AG09309 (cell line): Measurements from ENCODE around the gene SEMA3F.

Experiments
- DNase-seq: peaks from one replicate; pipeline ENCODE4 v3.0.0-alpha.2; 2010; ENCODE audit warnings: low read depth
- H3K4me3 ChIP-seq: 2 replicates; pipeline ENCODE4 v1.5.1; 2011; ENCODE audit warnings: mild to moderate bottlenecking, low read depth, low read length, moderate library complexity; ENCODE audit not compliant: control insufficient read depth
- TF ChIP-seq, protein P1 (sequence below): IDR thresholded peaks from 2 replicates; pipeline ENCODE4 v1.5.1; 2011; ENCODE audit warnings: mild to moderate bottlenecking, low read depth, low read length, inconsistent platforms; ENCODE audit not compliant: insufficient read depth, control insufficient read depth; ENCODE audit errors: missing control alignments

Gene SEMA3F

DNA sequence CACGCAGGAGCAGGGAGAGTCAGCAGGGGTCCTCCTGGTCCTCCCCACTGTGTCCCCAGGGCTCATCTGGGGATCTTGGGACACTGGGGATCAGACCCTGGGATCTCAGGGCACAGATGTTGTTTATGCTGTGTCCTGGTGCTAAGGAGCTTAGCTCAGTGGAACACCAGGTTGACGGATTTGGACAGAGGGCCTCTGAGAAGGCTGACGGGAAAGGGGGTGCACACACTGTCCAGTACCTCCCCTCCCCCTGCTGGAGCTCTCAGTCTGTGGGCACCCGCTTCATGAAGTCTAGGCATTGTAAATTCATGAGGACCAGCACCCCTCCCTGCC is 21.9 kb upstream of the SEMA3F start:
- TF ChIP-seq, protein P1, sequence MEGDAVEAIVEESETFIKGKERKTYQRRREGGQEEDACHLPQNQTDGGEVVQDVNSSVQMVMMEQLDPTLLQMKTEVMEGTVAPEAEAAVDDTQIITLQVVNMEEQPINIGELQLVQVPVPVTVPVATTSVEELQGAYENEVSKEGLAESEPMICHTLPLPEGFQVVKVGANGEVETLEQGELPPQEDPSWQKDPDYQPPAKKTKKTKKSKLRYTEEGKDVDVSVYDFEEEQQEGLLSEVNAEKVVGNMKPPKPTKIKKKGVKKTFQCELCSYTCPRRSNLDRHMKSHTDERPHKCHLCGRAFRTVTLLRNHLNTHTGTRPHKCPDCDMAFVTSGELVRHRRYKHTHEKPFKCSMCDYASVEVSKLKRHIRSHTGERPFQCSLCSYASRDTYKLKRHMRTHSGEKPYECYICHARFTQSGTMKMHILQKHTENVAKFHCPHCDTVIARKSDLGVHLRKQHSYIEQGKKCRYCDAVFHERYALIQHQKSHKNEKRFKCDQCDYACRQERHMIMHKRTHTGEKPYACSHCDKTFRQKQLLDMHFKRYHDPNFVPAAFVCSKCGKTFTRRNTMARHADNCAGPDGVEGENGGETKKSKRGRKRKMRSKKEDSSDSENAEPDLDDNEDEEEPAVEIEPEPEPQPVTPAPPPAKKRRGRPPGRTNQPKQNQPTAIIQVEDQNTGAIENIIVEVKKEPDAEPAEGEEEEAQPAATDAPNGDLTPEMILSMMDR, result no peak
- no peak overlapping the region for H3K4me3 ChIP-seq
- no peak for DNase-seq

DNA sequence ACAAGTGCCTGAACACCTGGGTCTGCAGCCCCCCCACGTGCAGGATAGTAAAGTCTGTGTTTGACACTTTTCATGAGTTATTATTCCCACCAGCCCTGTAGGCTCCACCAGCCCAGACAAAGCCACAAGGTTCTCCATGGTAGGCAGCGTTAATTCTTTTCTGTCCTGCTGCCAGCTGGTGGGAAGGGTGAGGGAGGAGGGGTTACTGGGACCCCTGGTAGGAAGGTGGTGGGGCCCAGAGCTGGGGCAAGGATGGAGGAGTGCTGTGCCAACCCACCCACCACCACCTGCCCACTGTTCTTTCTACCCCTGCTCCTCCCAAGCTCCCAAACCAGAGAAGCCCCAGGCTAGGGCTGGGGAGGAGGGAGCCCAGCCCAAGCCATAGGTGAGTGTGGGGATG is 20.8 kb upstream of the SEMA3F start:
- H3K4me3 ChIP-seq, result no peak overlapping the region
- DNase-seq, result no peak
- TF ChIP-seq, protein P1, result no peak

DNA sequence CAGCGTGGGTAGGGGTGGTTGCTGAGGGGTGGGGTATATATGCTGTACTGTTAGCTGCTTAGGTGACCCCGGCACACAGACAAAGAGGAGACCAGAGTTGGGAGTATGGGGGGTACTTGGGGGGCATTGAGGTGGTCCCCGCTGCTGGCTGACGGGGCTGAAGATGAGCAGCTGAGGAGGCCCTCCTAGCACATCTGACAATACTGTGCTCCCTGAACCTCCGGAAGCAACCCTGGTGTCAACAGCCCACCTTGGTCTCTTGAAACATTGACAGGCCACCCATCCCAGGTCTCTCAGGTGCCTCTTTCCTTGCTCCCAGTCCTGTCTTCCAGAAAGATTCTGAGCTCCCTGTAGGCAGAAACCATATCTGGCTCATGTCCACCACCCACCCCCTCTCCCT is 19.2 kb upstream of the SEMA3F start:
- TF ChIP-seq, protein P1, result no peak
- no peak overlapping the region for H3K4me3 ChIP-seq
- no peak for DNase-seq

DNA sequence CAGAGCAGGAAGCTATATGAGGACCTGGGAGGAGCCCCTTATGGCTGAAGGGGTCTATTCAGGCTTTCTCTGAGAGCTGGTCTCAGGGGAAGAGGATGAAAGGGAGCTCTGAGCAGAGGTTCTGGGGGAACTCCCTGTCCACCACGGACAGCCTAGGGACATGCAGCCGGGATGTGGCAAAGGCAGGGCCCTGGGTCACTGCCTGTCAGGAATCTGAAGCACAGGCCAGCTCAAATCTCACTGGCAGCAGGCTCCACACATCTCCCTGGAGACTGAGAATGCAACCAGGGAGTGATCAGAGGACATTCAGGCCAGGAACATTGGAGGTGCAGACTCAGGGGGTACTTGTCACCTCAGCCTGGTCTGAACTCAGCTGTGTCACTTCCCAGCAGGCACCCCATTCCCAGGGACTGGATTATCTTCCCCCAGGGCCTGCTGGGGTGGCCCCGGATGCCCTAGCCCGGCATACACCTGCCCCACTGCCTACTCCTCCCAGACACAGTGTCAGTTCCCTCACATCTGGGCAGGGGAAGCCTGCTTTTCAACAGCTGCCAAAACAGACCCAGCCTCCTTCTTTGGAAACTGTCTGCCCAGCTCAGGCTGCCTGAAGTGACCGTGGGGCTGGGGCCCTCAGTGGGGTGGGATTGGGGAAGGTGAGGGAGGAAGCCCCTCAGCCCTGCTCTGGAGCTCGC is 18.3 kb upstream of the SEMA3F start:
- TF ChIP-seq, protein P1, result no peak
- DNase-seq, result no peak

DNA sequence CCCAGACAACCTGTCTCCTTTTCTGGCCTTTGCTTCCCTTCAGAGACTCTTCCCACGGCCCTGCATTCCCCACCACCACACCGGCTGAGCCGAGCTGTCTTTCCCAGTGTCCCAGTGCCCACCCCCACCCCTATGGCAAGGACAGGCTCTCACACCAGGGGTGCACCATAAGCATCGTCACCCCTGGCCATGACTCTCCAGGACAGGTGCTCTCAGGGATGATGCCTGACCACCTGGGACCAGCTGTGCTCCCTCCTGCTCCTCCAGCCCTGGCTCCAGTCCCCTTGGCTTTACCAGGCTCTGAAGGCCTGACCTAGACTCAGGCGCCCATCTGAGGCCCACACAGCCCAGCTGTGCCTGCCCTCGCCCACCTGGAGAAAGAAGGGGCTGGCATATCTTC is 17.6 kb upstream of the SEMA3F start:
- DNase-seq, result no peak
- TF ChIP-seq, protein P1, result no peak

More for the DNA sequence above, 18.3 kb upstream of the SEMA3F start:
- no peak overlapping the region for H3K4me3 ChIP-seq

DNA sequence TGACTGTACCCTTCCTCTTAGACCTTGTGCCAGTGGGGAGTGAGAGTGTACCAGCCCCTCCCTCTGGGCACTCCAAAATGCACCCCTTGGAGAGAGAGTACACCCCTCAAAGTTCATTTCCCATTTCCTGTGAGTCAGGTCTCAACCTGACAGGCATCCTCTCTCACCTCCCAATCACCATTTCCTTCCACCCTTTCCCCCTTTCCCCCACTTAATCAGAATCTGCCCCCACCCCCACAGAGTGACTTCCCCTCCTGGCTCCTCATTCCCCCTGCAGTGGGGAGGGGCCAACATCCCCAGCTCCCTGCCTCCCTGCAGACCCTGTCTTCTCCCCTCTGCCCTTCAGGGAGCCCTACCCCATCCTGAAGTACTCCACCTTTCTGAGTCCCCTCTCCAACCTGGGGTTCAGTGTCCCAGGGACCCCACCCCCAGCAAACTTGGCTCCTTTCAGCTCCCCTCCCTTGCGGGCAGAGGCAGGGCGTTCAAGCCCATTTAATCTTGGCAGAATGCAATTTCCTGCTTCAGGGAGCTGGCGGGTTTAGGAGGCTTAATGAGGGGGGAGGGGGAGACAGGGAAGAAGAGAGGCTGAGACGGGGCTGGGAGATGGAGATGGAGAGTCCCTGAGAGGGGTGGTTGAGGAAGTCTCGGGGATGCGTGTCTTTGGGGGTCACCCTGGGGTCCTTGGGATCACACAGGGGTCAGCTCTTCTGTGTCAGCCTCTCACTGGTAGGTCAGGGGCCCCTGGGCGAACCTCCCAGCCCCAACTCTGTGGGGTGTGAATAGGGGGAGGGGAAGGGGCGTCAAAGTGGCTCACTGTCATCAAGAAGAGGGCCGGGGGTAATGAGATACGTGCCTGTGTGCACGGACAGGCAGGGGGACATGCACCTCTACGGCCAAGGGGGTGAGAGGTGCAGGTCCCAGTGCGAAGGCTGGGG is 16.6 kb upstream of the SEMA3F start:
- DNase-seq, result no peak
- TF ChIP-seq, protein P1, result no peak
- no peak overlapping the region for H3K4me3 ChIP-seq

More for the DNA sequence above, 17.6 kb upstream of the SEMA3F start:
- no peak overlapping the region for H3K4me3 ChIP-seq
